NT2/D1 (cell line): ENCODE results near the gene PGM2L1.

Experiments
- YY1 ChIP-seq: IDR thresholded peaks from 2 replicates; pipeline ENCODE4 v1.6.1; 2011; ENCODE audit not compliant: insufficient read length, insufficient read depth
- ZNF274 ChIP-seq: IDR thresholded peaks from 2 replicates; pipeline ENCODE4 v1.6.1; 2011; ENCODE audit warnings: mild to moderate bottlenecking, low read depth, low read length

GRCh38 chr11:74288911-74289310, 109.3 kb downstream of the PGM2L1 start:
- TF ChIP-seq ZNF274 (no peak), YY1 (no peak)
